CD8-positive, alpha-beta memory T cell (primary cell): ENCODE data around the gene ADGRB2. TPM values are rescaled to one million over a fixed set of nuclear protein-coding genes. Genes with fewer than 3 reads are reported as not detected.

Experiments used
- CTCF ChIA-PET: fragments of 350-600 bp; sonication (Branson Sonifier 250); formaldehyde crosslinking; loops from one replicate; lab custom pipeline; 2021; ENCODE audit warnings: antibody characterized with exemption; lab: Charles Lee
- POLR2A ChIA-PET: fragments of 350-600 bp; sonication (Branson Sonifier 250); formaldehyde crosslinking; loops from one replicate; lab custom pipeline; 2021; ENCODE audit warnings: antibody characterized with exemption; lab: Charles Lee
- DNase-seq, 5 donors: peaks; one replicate each; pipeline versions ENCODE4 v3.0.0 to v3.0.0-alpha.2; 2020 to 2022; ENCODE audit warnings: mixed read lengths in 1 of 5
- H3K27ac ChIP-seq: one replicate; pipeline ENCODE4 v1.7.0; 2013; ENCODE audit warnings: low read depth, mild to moderate bottlenecking, low read length, moderate library complexity
- H3K27me3 ChIP-seq: 2 replicates; pipeline ENCODE4 v1.7.0; 2013; ENCODE audit warnings: low read length, mild to moderate bottlenecking; ENCODE audit not compliant: insufficient read depth, poor library complexity, severe bottlenecking
- H3K36me3 ChIP-seq: 2 replicates; pipeline ENCODE4 v1.7.0; 2013; ENCODE audit warnings: mild to moderate bottlenecking, low read length, moderate library complexity; ENCODE audit not compliant: insufficient read depth
- H3K4me1 ChIP-seq: 2 replicates; pipeline ENCODE4 v1.7.0; 2013; ENCODE audit warnings: mild to moderate bottlenecking, low read length, moderate library complexity; ENCODE audit not compliant: insufficient read depth
- H3K4me3 ChIP-seq: 2 replicates; pipeline ENCODE4 v1.7.0; 2013; ENCODE audit warnings: mild to moderate bottlenecking, low read length
- H3K9me3 ChIP-seq: 2 replicates; pipeline ENCODE4 v1.7.0; 2013; ENCODE audit warnings: mild to moderate bottlenecking, low read length
- H3K27ac Mint-ChIP-seq, 8 donors: one replicate each; pipeline ENCODE4 v1.8.0; 2020 to 2021; ENCODE audit warnings: mixed read lengths in 8 of 8, mild to moderate bottlenecking in 6 of 8, inconsistent platforms in 3 of 8, moderate library complexity in 3 of 8
- H3K27me3 Mint-ChIP-seq, 2 donors: one replicate each; pipeline ENCODE4 v1.8.0; 2020 to 2021; ENCODE audit warnings: mixed read lengths in 2 of 2, mild to moderate bottlenecking in 1 of 2, moderate library complexity in 1 of 2
- H3K36me3 Mint-ChIP-seq, 3 donors: one replicate each; pipeline ENCODE4 v1.8.0; 2020 to 2021; ENCODE audit warnings: mixed read lengths in 3 of 3, inconsistent platforms in 1 of 3, mild to moderate bottlenecking in 1 of 3
- H3K4me1 Mint-ChIP-seq, 3 donors: one replicate each; pipeline ENCODE4 v1.8.0; 2020 to 2021; ENCODE audit warnings: mixed read lengths in 3 of 3, inconsistent platforms in 1 of 3, mild to moderate bottlenecking in 1 of 3
- H3K4me3 Mint-ChIP-seq, 7 donors: one replicate each; pipeline ENCODE4 v1.8.0; 2020 to 2021; ENCODE audit warnings: mixed read lengths in 7 of 7, mild to moderate bottlenecking in 6 of 7, moderate library complexity in 4 of 7, inconsistent platforms in 2 of 7
- H3K9me3 Mint-ChIP-seq, 5 donors: one replicate each; pipeline ENCODE4 v1.8.0; 2020 to 2022; ENCODE audit warnings: mixed read lengths in 5 of 5, mild to moderate bottlenecking in 3 of 5, moderate library complexity in 2 of 5, inconsistent platforms in 1 of 5
- polyA plus RNA-seq: library from polyadenylated mRNA; unstranded; fragments of 300-500 nt; fragmentation: Illumina TruSeq; gene quantifications from one replicate; pipeline ENCODE4 v1.2.3, GENCODE V29; 2021
- total RNA-seq, 2 experiments: library from RNA; stranded (reverse); gene quantifications; one replicate each; pipeline ENCODE4 v1.2.3, GENCODE V29; 2021

ADGRB2 gene
- total and polyA plus RNA-seq, 3 experiments from 2014 or later = 0.24 to 0.57 (median 0.35) TPM

DNA sequence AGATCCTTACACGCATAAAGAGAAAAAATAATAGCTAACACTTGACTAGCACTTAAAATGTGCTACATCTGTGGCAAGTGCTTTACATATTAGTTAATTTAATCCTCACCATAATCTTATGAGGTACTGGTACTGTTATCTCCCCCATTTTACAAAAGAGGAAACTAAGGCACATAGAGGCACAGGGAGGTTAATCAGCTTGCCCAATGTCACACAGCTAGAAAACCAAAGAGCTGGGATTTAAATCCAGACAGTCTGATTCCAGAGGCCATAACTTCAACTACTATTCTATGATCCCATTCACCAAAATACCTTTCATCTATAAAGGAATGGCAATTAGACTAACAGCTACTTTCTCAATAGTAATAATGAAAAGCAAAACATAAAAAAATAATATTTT lies 40.0 kb upstream of the ADGRB2 start:
- POLR2A ChIA-PET = no interaction called here

DNA sequence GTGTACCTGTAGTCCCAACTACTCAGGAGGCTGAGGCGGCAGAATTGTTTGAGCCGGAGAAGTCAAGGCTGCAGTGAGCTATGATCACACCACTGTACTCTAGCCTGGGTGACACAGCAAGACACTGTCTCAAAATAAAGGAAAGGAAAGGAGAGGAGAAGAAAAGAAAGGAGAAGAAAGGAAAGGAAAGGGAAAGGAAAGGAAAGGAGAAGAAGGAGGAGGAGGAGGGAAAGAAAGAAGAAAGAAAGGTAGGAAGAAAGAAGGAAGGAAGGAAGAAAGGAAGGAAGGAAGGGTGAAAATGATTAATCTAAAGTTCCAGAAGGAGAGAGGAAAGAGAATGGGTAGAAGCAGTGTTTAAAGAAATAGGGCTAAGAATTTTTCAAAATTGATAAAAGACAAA lies 39.5 kb upstream of the ADGRB2 start:
- POLR2A ChIA-PET = no interaction called here

More for the DNA sequence above, 40.0 kb upstream of the ADGRB2 start:
- CTCF ChIA-PET = interaction anchor here (1.3 to 1.9 kb wide), 2 partner anchors 15 to 160 kb away, joined by 6 to 8 read pairs; no protein-coding TSS in a partner anchor
- Histone ChIP-seq H3K9me3 (no peaks in the 10 kb centered on the region), H3K4me3 (no peak overlapping the region), H3K4me1 (no peaks in the 10 kb centered on the region), H3K27ac (no peak overlapping the region), H3K36me3 (no peaks in the 10 kb centered on the region), H3K27me3 (no peaks in the 10 kb centered on the region)
- Mint-ChIP-seq H3K4me1 (peaks cover 2 to 6% (median 4%) of the 10 kb centered on the region in 3 donors), H3K4me3 (no peak overlapping the region), H3K9me3 (no peaks in the 10 kb centered on the region), H3K36me3 (no peaks in the 10 kb centered on the region), H3K27me3 (peaks cover 8% of the 10 kb centered on the region in 2 donors), H3K27ac (peak overlapping the region in 1 of 8 donors; percentile 37)
- no peak for DNase-seq

GRCh38 chr1:31802190-31803150 lies 38.3 kb upstream of the ADGRB2 start:
- Mint-ChIP-seq H3K4me3 (peak overlapping the region in 5 of 7 donors; percentile 8 to 54 (median 37)), H3K4me1 (peaks cover 2 to 6% (median 4%) of the 10 kb centered on the region in 3 donors), H3K9me3 (no peaks in the 10 kb centered on the region), H3K27me3 (peaks cover 8 to 9% of the 10 kb centered on the region in 2 donors), H3K27ac (peak overlapping the region in 1 of 8 donors; percentile 17), H3K36me3 (no peaks in the 10 kb centered on the region)
- ChIA-PET CTCF (no interaction called here), POLR2A (no interaction called here)
- H3K9me3 ChIP-seq = no peaks in the 10 kb centered on the region
- peak in 1 of 5 donors; percentile 6 for DNase-seq
- no peak overlapping the region for H3K27ac ChIP-seq
- H3K4me1 ChIP-seq = no peaks in the 10 kb centered on the region
- H3K27me3 ChIP-seq = peaks cover 5% of the 10 kb centered on the region
- no peaks in the 10 kb centered on the region for H3K36me3 ChIP-seq
- H3K4me3 ChIP-seq = no peak overlapping the region

More for the DNA sequence above, 39.5 kb upstream of the ADGRB2 start:
- Mint-ChIP-seq H3K27ac (peak overlapping the region in 1 of 8 donors; percentile 64), H3K4me1 (peaks cover 2 to 6% (median 4%) of the 10 kb centered on the region in 3 donors), H3K9me3 (no peaks in the 10 kb centered on the region), H3K27me3 (peaks cover 8% of the 10 kb centered on the region in 2 donors), H3K4me3 (no peak overlapping the region), H3K36me3 (no peaks in the 10 kb centered on the region)
- H3K4me1 ChIP-seq = no peaks in the 10 kb centered on the region
- H3K9me3 ChIP-seq = no peaks in the 10 kb centered on the region
- no peak overlapping the region for H3K27ac ChIP-seq
- DNase-seq = no peak
- H3K36me3 ChIP-seq = no peaks in the 10 kb centered on the region
- H3K27me3 ChIP-seq = no peaks in the 10 kb centered on the region
- H3K4me3 ChIP-seq = no peak overlapping the region
- CTCF ChIA-PET = interaction anchor here (1.3 kb wide), 1 partner anchor 160 kb away, joined by 6 read pairs; no protein-coding TSS in a partner anchor

DNA sequence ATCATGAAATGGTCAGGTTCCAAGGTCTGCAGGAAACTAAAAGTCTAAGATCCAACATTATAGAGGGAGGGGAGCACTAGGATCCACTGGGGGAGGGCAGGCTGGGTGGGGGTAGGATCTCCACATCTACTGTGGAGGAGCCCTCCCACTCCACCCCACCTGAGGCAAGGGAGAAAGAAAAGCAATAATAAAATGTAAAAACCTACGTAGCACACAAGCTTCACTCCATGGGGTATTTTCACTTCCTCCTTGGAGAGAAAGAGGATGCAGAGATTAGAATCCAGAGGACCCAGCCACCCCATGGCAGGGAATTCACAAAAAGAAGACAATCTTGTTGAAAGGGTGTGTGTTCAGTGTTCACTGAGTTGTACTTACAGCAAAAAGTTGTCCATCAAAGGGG lies 37.3 kb upstream of the ADGRB2 start:
- DNase-seq = peak in 1 of 5 donors; percentile 3
- H3K27me3 Mint-ChIP-seq = peaks cover 10 to 14% of the 10 kb centered on the region in 2 donors
- no peak overlapping the region for H3K27ac ChIP-seq
- H3K9me3 Mint-ChIP-seq = no peaks in the 10 kb centered on the region
- H3K36me3 ChIP-seq = no peaks in the 10 kb centered on the region
- no peak overlapping the region for H3K4me3 Mint-ChIP-seq
- ChIA-PET POLR2A (no interaction called here), CTCF (interaction anchor here (0.6 kb wide), 1 partner anchor 10 kb away, joined by 3 read pairs; no protein-coding TSS in a partner anchor)
- H3K4me1 Mint-ChIP-seq = peaks cover 2 to 6% (median 4%) of the 10 kb centered on the region in 3 donors
- no peaks in the 10 kb centered on the region for H3K9me3 ChIP-seq
- H3K4me1 ChIP-seq = no peaks in the 10 kb centered on the region
- peaks cover 5% of the 10 kb centered on the region for H3K27me3 ChIP-seq
- H3K4me3 ChIP-seq = no peak overlapping the region
- H3K36me3 Mint-ChIP-seq = no peaks in the 10 kb centered on the region
- no peak overlapping the region for H3K27ac Mint-ChIP-seq

DNA sequence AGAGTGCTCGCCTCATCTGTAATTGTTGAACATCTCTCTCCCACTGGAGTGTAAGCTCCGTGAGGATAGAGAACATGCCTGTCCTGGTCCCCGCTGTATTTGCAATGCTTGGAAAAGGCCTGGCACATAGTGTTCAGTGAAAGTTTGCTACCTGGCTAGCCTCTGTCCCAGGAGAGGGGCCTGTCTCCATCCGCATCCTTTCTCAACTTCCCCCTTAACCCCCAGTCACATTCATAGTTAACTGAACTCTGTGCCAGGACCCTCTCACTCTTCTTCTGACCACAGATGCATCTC lies 36.5 kb upstream of the ADGRB2 start:
- Histone ChIP-seq H3K4me3 (no peak overlapping the region), H3K9me3 (no peaks in the 10 kb centered on the region), H3K4me1 (no peaks in the 10 kb centered on the region), H3K27me3 (peaks cover 5% of the 10 kb centered on the region), H3K27ac (no peak overlapping the region), H3K36me3 (no peaks in the 10 kb centered on the region)
- Mint-ChIP-seq H3K4me1 (peaks cover 2 to 6% (median 4%) of the 10 kb centered on the region in 3 donors), H3K9me3 (no peaks in the 10 kb centered on the region), H3K36me3 (no peaks in the 10 kb centered on the region), H3K27ac (peak overlapping the region in 1 of 8 donors; percentile 2), H3K4me3 (no peak overlapping the region), H3K27me3 (peaks cover 10 to 16% of the 10 kb centered on the region in 2 donors)
- ChIA-PET POLR2A (no interaction called here), CTCF (interaction anchor here (0.8 kb wide), 1 partner anchor 11 kb away, joined by 4 read pairs; no protein-coding TSS in a partner anchor)
- no peak for DNase-seq

DNA sequence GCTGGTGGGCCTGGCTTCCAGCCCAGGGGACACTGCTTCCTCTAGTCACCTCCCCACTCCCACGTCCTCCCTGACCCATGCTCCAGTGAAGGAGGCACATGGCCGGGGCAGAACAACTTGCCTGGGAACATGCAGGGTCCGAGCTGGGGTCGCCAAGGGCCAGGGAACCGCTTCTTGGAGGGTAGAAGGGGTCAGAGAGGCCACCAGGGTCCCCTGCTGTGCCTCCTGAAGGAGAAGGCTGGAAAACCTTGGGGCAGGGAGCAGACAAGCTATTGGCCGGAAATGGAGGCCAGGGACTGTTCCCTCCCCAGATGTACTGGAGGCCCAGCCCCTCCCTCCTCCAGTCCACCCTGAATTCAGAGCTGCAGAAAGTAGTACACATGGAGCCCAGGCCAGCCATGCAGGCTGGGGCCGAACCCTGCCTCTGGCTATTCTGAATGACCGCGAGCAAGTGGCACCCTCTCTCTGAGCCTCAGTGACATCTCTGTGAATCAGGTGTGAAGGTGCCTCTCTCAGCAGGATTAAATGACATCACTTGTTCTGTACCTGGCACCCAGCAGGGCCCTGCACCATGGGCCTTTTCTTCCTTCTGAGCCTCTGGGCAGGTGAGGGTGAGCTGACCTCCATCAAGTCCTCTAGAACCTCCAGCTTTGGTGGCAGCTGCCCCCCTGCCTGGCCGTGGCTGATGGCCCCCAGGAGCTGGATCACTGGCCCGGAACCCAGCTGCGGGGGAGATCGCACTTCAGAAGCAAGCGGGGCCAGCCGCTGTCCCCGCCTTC lies 35.9 kb upstream of the ADGRB2 start:
- peaks cover 5% of the 10 kb centered on the region for H3K27me3 ChIP-seq
- ChIA-PET POLR2A (no interaction called here), CTCF (interaction anchor here (0.8 to 2.1 kb wide), 2 partner anchors 10 to 11 kb away, joined by 4 read pairs; no protein-coding TSS in a partner anchor)
- Mint-ChIP-seq H3K27ac (no peak overlapping the region), H3K4me1 (peaks cover 2 to 6% (median 4%) of the 10 kb centered on the region in 3 donors), H3K4me3 (no peak overlapping the region), H3K27me3 (peaks cover 10 to 18% of the 10 kb centered on the region in 2 donors), H3K9me3 (no peaks in the 10 kb centered on the region), H3K36me3 (no peaks in the 10 kb centered on the region)
- no peak overlapping the region for H3K4me3 ChIP-seq
- no peaks in the 10 kb centered on the region for H3K4me1 ChIP-seq
- no peak overlapping the region for H3K27ac ChIP-seq
- H3K9me3 ChIP-seq = no peaks in the 10 kb centered on the region
- DNase-seq = peak in 1 of 5 donors; percentile 33
- no peaks in the 10 kb centered on the region for H3K36me3 ChIP-seq

GRCh38 chr1:31799196-31799894 lies 35.2 kb upstream of the ADGRB2 start:
- Mint-ChIP-seq H3K4me3 (no peak overlapping the region), H3K27ac (no peak overlapping the region), H3K4me1 (peaks cover 2 to 6% (median 4%) of the 10 kb centered on the region in 3 donors), H3K27me3 (peaks cover 9 to 18% of the 10 kb centered on the region in 2 donors), H3K36me3 (no peaks in the 10 kb centered on the region), H3K9me3 (no peaks in the 10 kb centered on the region)
- no peaks in the 10 kb centered on the region for H3K4me1 ChIP-seq
- H3K27ac ChIP-seq = no peak overlapping the region
- H3K9me3 ChIP-seq = no peaks in the 10 kb centered on the region
- no peak overlapping the region for H3K4me3 ChIP-seq
- H3K36me3 ChIP-seq = no peaks in the 10 kb centered on the region
- ChIA-PET POLR2A (no interaction called here), CTCF (interaction anchor here (2.1 kb wide), 1 partner anchor 10 kb away, joined by 4 read pairs; no protein-coding TSS in a partner anchor)
- no peak for DNase-seq
- peaks cover 5% of the 10 kb centered on the region for H3K27me3 ChIP-seq
